Measurements from ENCODE around the gene SNRPB2.

DNA sequence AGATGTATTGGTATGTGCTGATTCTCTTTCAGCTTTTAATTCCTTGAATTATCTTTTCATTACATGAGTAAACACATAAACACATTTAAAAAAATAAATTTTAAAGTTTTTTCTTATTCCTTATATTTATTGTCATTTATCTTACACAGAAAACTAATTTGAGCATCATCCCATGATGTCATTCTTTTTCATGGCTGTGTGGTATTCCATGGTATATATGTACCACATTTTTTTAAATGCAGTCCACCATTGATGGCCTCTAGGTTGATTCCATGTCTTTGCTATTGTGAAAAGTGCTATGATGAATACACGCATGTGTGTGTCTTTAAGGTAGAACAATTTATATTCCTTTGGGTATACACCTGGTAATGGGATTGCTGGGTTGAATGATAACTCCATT lies 51.7 kb downstream of the SNRPB2 start:
- TF ChIP-seq EZH2 (IDR thresholded peaks at IDR 0.05; ENCODE audit: borderline replicate concordance, low read length) = no peak
- TF ChIP-seq, protein P1, sequence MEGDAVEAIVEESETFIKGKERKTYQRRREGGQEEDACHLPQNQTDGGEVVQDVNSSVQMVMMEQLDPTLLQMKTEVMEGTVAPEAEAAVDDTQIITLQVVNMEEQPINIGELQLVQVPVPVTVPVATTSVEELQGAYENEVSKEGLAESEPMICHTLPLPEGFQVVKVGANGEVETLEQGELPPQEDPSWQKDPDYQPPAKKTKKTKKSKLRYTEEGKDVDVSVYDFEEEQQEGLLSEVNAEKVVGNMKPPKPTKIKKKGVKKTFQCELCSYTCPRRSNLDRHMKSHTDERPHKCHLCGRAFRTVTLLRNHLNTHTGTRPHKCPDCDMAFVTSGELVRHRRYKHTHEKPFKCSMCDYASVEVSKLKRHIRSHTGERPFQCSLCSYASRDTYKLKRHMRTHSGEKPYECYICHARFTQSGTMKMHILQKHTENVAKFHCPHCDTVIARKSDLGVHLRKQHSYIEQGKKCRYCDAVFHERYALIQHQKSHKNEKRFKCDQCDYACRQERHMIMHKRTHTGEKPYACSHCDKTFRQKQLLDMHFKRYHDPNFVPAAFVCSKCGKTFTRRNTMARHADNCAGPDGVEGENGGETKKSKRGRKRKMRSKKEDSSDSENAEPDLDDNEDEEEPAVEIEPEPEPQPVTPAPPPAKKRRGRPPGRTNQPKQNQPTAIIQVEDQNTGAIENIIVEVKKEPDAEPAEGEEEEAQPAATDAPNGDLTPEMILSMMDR (conservative IDR thresholded peaks at IDR 0.05 in 1 of 2, IDR thresholded peaks at IDR 0.05 in 1 of 2; ENCODE audit: extremely low read depth in 1 of 2, insufficient read depth in 1 of 2, low read depth in 1 of 2, low read length in 2 of 2) = no peak
